ENCODE data around the gene KCNC4. TPM values are rescaled to one million over a fixed set of nuclear protein-coding genes. Genes with fewer than 3 reads are reported as not detected.

The KCNC4 gene
- total and polyA plus RNA-seq, 2 experiments from 2014 or later: 8.9 to 12.1 TPM

GRCh38 chr1:110228869-110229268 is 18.8 kb downstream of the KCNC4 start:
- Histone ChIP-seq H3K27ac (no peak overlapping the region), H3K27me3 (replicated peaks; ENCODE audit: insufficient read depth) (no peaks in the 10 kb centered on the region), H3K79me2 (ENCODE audit: insufficient read depth) (peaks cover 13% of the 10 kb centered on the region), H3K9me3 (ENCODE audit: low read depth) (no peaks in the 10 kb centered on the region), H3K4me2 (ENCODE audit: unreplicated experiment) (no peak overlapping the region), H4K20me1 (ENCODE audit: insufficient read depth) (no peaks in the 10 kb centered on the region), H3K9ac (no peak overlapping the region), H3K4me1 (ENCODE audit: insufficient read depth) (no peaks in the 10 kb centered on the region; the same call in 1 of the 2 replicates), H2AFZ (no peak overlapping the region), H3K36me3 (ENCODE audit: low read depth) (peaks cover 7% of the 10 kb centered on the region; the same call in 1 of the 2 replicates), H3F3A (ENCODE audit: insufficient read depth) (peaks cover 12% of the 10 kb centered on the region; the same call in 1 of the 2 replicates), H3K4me3 (no peak overlapping the region), H3K9me2 (ENCODE audit: insufficient read depth) (no peaks in the 10 kb centered on the region)
- in situ Hi-C loops (cut with MboI): no loop called here
- DNase-seq: no peak
- 83 to 89% methylated on average over 9 of the region's 9 CpGs for WGBS, 2 experiments (ENCODE audit: low coverage in 1 of 2, low lambda C conversion rate in 2 of 2, missing lambda C conversion rate in 2 of 2)
- no peak for TF ChIP-seq EZH2 (IDR thresholded peaks at IDR 0.05; ENCODE audit: insufficient read depth, poor library complexity, severe bottlenecking)
- TF ChIP-seq EZH2phosphoT487 (IDR thresholded peaks at IDR 0.05; ENCODE audit: insufficient read depth, low read depth): no peak

GRCh38 chr1:110229348-110230001 is 19.4 kb downstream of the KCNC4 start:
- in situ Hi-C loops (cut with MboI): no loop called here

GRCh38 chr1:110230381-110231199 is 20.5 kb downstream of the KCNC4 start:
- Histone ChIP-seq H3K36me3 (ENCODE audit: low read depth) (peaks cover 7% of the 10 kb centered on the region; the same call in 1 of the 2 replicates), H3K4me3 (no peak overlapping the region), H3K4me2 (ENCODE audit: unreplicated experiment) (no peak overlapping the region), H3K9me3 (ENCODE audit: low read depth) (no peaks in the 10 kb centered on the region), H3K79me2 (ENCODE audit: insufficient read depth) (peaks cover 5% of the 10 kb centered on the region), H2AFZ (no peak overlapping the region), H3K27ac (no peak overlapping the region), H3K9me2 (ENCODE audit: insufficient read depth) (no peaks in the 10 kb centered on the region), H4K20me1 (ENCODE audit: insufficient read depth) (no peaks in the 10 kb centered on the region), H3F3A (ENCODE audit: insufficient read depth) (peaks cover 29% of the 10 kb centered on the region), H3K27me3 (replicated peaks; ENCODE audit: insufficient read depth) (no peaks in the 10 kb centered on the region), H3K9ac (no peak overlapping the region), H3K4me1 (ENCODE audit: insufficient read depth) (peaks cover 17% of the 10 kb centered on the region)
- in situ Hi-C loops (cut with MboI): no loop called here
- TF ChIP-seq EZH2 (IDR thresholded peaks at IDR 0.05; ENCODE audit: insufficient read depth, poor library complexity, severe bottlenecking): no peak
- TF ChIP-seq EZH2phosphoT487 (IDR thresholded peaks at IDR 0.05; ENCODE audit: insufficient read depth, low read depth): no peak
- no peak for DNase-seq
- WGBS, 2 experiments (ENCODE audit: low coverage in 1 of 2, low lambda C conversion rate in 2 of 2, missing lambda C conversion rate in 2 of 2): 87 to 88% methylated on average over 11 of the region's 11 CpGs

More at GRCh38 chr1:110229348-110230001, 19.4 kb downstream of the KCNC4 start:
- Histone ChIP-seq H3K27me3 (replicated peaks; ENCODE audit: insufficient read depth) (no peaks in the 10 kb centered on the region), H3K27ac (no peak overlapping the region), H3K9ac (no peak overlapping the region), H3K79me2 (ENCODE audit: insufficient read depth) (peaks cover 7% of the 10 kb centered on the region), H3K36me3 (ENCODE audit: low read depth) (peaks cover 7% of the 10 kb centered on the region; the same call in 1 of the 2 replicates), H2AFZ (no peak overlapping the region), H3K4me1 (ENCODE audit: insufficient read depth) (peaks cover 6% of the 10 kb centered on the region), H3F3A (ENCODE audit: insufficient read depth) (peaks cover 18% of the 10 kb centered on the region), H3K4me2 (ENCODE audit: unreplicated experiment) (no peak overlapping the region), H3K9me2 (ENCODE audit: insufficient read depth) (no peaks in the 10 kb centered on the region), H4K20me1 (ENCODE audit: insufficient read depth) (no peaks in the 10 kb centered on the region), H3K9me3 (ENCODE audit: low read depth) (no peaks in the 10 kb centered on the region), H3K4me3 (no peak overlapping the region)
- TF ChIP-seq EZH2phosphoT487 (IDR thresholded peaks at IDR 0.05; ENCODE audit: insufficient read depth, low read depth) (no peak), EZH2 (IDR thresholded peaks at IDR 0.05; ENCODE audit: insufficient read depth, poor library complexity, severe bottlenecking) (no peak)
- WGBS, 2 experiments (ENCODE audit: low coverage in 1 of 2, low lambda C conversion rate in 2 of 2, missing lambda C conversion rate in 2 of 2): 86 to 90% methylated on average over 21 of the region's 21 CpGs
- DNase-seq: no peak

GRCh38 chr1:110233861-110234260 is 23.7 kb downstream of the KCNC4 start:
- Histone ChIP-seq H3K4me1 (ENCODE audit: insufficient read depth) (peaks cover 37% of the 10 kb centered on the region), H3K79me2 (ENCODE audit: insufficient read depth) (peaks cover 5% of the 10 kb centered on the region), H3K9ac (no peak overlapping the region), H3K4me3 (no peak overlapping the region), H3K4me2 (ENCODE audit: unreplicated experiment) (no peak overlapping the region), H3K27ac (no peak overlapping the region), H3F3A (ENCODE audit: insufficient read depth) (peaks cover 44% of the 10 kb centered on the region), H4K20me1 (ENCODE audit: insufficient read depth) (no peaks in the 10 kb centered on the region), H3K9me2 (ENCODE audit: insufficient read depth) (no peaks in the 10 kb centered on the region), H3K27me3 (replicated peaks; ENCODE audit: insufficient read depth) (no peaks in the 10 kb centered on the region), H2AFZ (no peak overlapping the region), H3K36me3 (ENCODE audit: low read depth) (peaks cover 7% of the 10 kb centered on the region; the same call in 1 of the 2 replicates), H3K9me3 (ENCODE audit: low read depth) (no peaks in the 10 kb centered on the region)
- TF ChIP-seq EZH2phosphoT487 (IDR thresholded peaks at IDR 0.05; ENCODE audit: insufficient read depth, low read depth): no peak
- in situ Hi-C loops (cut with MboI): no loop called here
- WGBS, 2 experiments (ENCODE audit: low coverage in 1 of 2, low lambda C conversion rate in 2 of 2, missing lambda C conversion rate in 2 of 2): 42 to 44% methylated on average over 2 of the region's 2 CpGs
- DNase-seq: no peak
